Measurements from ENCODE around the gene HOXA2. TPM values are rescaled to one million over a fixed set of nuclear protein-coding genes. Genes with fewer than 3 reads are reported as not detected.

Gene HOXA2
- total and polyA plus RNA-seq, 8 donors, result 0.89 to 3.7 (median 1.2) TPM; not detected in 1

DNA sequence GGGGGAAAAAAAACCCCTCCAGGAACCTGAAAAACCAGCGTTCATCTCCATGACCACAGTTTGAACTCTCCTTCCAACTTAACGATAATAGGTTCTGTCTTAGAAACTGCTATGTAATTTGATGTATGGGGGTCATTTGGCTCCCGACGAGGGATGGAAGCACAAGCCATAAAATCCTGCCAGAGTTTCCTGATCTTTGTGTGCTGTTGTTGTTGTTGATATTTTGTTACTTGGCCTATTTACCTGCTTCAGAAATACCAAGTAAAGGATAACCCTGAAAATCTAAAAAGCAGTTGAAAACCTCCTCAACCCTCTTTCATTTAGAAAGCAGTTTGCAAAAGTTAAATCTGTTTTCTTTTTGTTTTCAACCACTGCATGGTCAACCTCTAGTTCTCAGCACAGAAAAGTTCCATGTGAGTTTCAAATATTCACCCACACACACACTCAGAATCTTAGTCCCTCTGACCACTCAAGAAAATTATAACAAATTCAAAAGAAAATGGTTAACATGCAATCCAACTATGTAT, 9.3 kb upstream of the HOXA2 start:
- WGBS, 5 donors, result 38 to 55% (median 49%) methylated on average over 4 of the region's 4 CpGs
- TF ChIP-seq POLR2AphosphoS5 (IDR thresholded peaks at IDR 0.05), result no peak
- TF ChIP-seq, protein P1, sequence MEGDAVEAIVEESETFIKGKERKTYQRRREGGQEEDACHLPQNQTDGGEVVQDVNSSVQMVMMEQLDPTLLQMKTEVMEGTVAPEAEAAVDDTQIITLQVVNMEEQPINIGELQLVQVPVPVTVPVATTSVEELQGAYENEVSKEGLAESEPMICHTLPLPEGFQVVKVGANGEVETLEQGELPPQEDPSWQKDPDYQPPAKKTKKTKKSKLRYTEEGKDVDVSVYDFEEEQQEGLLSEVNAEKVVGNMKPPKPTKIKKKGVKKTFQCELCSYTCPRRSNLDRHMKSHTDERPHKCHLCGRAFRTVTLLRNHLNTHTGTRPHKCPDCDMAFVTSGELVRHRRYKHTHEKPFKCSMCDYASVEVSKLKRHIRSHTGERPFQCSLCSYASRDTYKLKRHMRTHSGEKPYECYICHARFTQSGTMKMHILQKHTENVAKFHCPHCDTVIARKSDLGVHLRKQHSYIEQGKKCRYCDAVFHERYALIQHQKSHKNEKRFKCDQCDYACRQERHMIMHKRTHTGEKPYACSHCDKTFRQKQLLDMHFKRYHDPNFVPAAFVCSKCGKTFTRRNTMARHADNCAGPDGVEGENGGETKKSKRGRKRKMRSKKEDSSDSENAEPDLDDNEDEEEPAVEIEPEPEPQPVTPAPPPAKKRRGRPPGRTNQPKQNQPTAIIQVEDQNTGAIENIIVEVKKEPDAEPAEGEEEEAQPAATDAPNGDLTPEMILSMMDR (IDR thresholded peaks at IDR 0.05), result no peak
- no peak for TF ChIP-seq EP300 (IDR thresholded peaks at IDR 0.05)
- TF ChIP-seq POLR2A (IDR thresholded peaks at IDR 0.05), result no peak
- intact Hi-C loops (cut with DNase I; ENCODE audit: low total_unique reads), result no loop called here
- Histone ChIP-seq H3K27ac (peak overlapping the region in 4 of 5 donors; percentile 92 to 99 (median 95)), H3K4me1 (peaks cover 10 to 53% (median 27%) of the 10 kb centered on the region in 4 donors), H3K36me3 (no peaks in the 10 kb centered on the region), H3K9me3 (no peaks in the 10 kb centered on the region), H3K4me3 (peak overlapping the region in 1 of 4 donors; percentile 54), H3K27me3 (peaks cover 0 to 94% (median 46%) of the 10 kb centered on the region in 3 donors)
- DNase-seq, result peak in 1 of 2 donors; percentile 72

DNA sequence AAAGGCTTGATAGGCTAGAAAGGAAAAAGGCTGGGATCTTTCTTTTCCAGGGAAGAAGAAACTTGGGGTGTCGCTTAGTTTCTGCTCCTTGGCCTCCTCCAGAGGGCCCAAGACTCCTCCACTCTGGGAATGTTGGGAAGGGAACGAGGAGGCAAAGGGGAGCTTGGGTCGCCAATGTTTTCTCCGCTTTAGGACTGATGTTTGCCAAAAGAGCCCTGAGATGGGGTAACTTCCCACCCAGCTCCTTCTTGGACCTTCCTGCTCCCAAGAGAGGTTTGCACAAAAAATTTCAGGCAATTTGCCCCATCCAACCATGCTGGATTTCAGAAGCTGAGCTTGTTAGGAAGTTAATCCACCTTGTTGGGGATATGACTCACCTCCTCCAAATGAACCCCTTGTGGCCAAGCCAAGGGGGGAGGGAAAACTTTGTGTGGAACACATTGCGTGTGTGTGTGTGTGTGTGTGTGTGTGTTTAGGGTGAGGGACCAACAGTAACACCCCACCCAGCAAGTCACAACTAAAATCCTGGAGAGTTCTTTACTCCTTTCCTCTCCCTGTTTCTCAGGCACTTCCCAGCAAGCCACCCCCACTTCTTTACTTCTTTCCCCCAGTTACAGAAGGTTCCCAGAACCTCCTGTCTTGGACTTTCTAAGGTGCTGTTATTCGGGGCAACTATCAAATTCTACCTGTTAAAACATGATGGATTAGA, 8.7 kb upstream of the HOXA2 start:
- Histone ChIP-seq H3K27me3 (peaks cover 5 to 94% (median 53%) of the 10 kb centered on the region in 3 donors), H3K27ac (peak overlapping the region; percentile 76 to 99 (median 94)), H3K36me3 (no peaks in the 10 kb centered on the region), H3K4me3 (peak overlapping the region; percentile 21 to 30 (median 24)), H3K4me1 (peaks cover 10 to 58% (median 27%) of the 10 kb centered on the region in 4 donors), H3K9me3 (peaks cover 0 to 4% (median 0%) of the 10 kb centered on the region in 4 donors)
- intact Hi-C loops (cut with DNase I; ENCODE audit: low total_unique reads), result no loop called here
- WGBS, 5 donors, result 32 to 51% (median 43%) methylated on average over 5 to 6 of the region's 6 CpGs
- TF ChIP-seq, protein P1 (IDR thresholded peaks at IDR 0.05), result no peak
- peak in 2 of 3 donors; percentile 42 to 70 for TF ChIP-seq POLR2AphosphoS5 (IDR thresholded peaks at IDR 0.05)
- peak in 1 of 2 donors; percentile 76 for DNase-seq

DNA sequence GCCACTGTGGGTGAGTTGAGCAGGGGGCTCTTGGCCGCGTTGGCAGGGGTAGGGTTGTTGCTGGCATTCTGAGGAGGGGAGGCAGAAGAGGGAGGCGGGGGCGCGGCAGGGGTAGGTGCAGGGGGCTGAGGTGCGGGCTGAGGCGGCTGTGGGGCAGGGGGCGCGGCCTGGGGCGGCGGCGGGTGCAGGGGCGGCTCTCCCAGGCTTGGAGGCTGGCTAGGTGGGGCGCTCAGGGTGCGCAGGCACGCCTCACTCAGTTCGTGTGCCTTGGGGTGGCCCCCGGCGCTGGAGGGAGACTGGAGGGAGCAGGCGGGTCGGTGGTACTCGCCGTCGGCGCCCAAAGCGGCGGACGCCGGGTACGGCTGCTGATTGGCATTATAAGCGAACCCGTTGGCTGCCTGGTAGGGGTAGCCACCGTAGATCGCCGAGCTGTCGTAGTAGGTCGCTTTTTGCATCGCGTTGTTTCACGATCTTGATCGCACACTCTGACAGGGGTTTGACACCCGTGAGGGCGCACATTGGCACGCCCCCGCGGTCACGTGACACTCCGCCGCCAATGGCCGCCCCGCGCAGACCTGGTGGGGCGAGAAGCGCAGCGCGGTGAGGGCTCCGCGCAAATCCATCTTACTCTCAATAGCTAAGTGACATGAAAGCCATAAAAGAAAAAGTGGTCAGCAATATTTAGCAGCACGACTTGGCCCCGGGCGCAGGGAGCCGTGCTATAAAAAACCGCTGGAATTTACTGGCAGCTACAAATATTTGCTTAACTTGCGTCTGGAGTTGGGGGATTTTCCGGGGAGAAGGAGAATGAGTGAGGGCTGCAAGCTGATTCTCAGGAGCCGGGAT, 7.9 kb upstream of the HOXA2 start:
- peak overlapping the region; percentile 76 to 99 (median 94) for H3K27ac ChIP-seq
- peak in 1 of 2 donors; percentile 94 for DNase-seq
- H3K27me3 ChIP-seq, result peaks cover 6 to 94% (median 52%) of the 10 kb centered on the region in 3 donors
- WGBS, 5 donors, result 24 to 41% (median 32%) methylated on average over 49 to 66 of the region's 66 CpGs
- peaks cover 0 to 4% (median 0%) of the 10 kb centered on the region in 4 donors for H3K9me3 ChIP-seq
- no peak for TF ChIP-seq EP300 (IDR thresholded peaks at IDR 0.05)
- TF ChIP-seq POLR2AphosphoS5 (IDR thresholded peaks at IDR 0.05), result peak in 2 of 3 donors; percentile 22 to 44
- TF ChIP-seq, protein P1 (IDR thresholded peaks at IDR 0.05), result no peak
- no peak for TF ChIP-seq POLR2A (IDR thresholded peaks at IDR 0.05)
- H3K4me1 ChIP-seq, result peaks cover 10 to 66% (median 30%) of the 10 kb centered on the region in 4 donors
- intact Hi-C loops (cut with DNase I; ENCODE audit: low total_unique reads), result no loop called here
- no peaks in the 10 kb centered on the region for H3K36me3 ChIP-seq
- H3K4me3 ChIP-seq, result peak overlapping the region; percentile 21 to 30 (median 24)

Measured in stomach (tissue), 9 donors.